Gastrocnemius medialis (tissue), 4 donors: Measurements from ENCODE around the gene MYO18B.

Experiments used
- CTCF ChIP-seq, 5 experiments: fragments of 450-650 bp in 3 of 5; fragments of 200-600 bp in 2 of 5; sonication (generic) in 2 of 5; IDR thresholded peaks in 4 of 5; conservative IDR thresholded peaks in 1 of 5; 1 replicate in 4 of 5; 2 replicates in 1 of 5; pipeline ENCODE4 v1.5.1; 2016 to 2019; ENCODE audit warnings: antibody characterized with exemption in 5 of 5, mild to moderate bottlenecking in 3 of 5, moderate library complexity in 3 of 5
- POLR2A ChIP-seq, 2 donors: fragments of 450-650 bp; IDR thresholded peaks; one replicate each; pipeline ENCODE4 v1.6.1; 2017; ENCODE audit warnings: antibody characterized with exemption in 2 of 2, mild to moderate bottlenecking in 2 of 2, moderate library complexity in 2 of 2

GRCh38 chr22:25884121-25884520, 142.1 kb downstream of the MYO18B start:
- TF ChIP-seq CTCF (IDR thresholded peaks at IDR 0.05 in 4 of 5, conservative IDR thresholded peaks at IDR 0.05 in 1 of 5) (no peak), POLR2A (IDR thresholded peaks at IDR 0.05) (no peak)
